ENCODE results near the gene PIP4K2A. TPM values are rescaled to one million over a fixed set of nuclear protein-coding genes. Genes with fewer than 3 reads are reported as not detected.

PIP4K2A gene
- total RNA-seq, 2 experiments from 2014 or later, result 108 to 115 TPM

DNA sequence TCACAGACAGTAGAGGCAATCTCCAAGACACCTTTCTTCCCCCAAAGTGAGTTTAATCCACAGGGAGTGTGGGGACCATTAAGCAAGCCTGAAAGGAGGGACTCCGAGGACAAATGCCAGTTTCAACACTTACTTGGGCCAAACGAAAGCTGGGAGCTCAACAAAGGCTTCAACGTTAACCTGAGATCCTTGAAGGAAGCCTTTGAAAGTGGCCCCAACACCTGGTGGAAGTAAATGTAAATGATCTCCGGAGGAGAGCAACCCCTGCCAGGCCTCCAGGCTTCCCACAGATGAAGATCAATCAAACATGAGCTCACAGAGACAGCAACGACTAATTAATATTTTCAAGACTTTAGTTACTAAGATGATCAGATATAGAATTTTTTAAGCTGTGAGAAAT, 103.8 kb downstream of the PIP4K2A start:
- TF ChIP-seq, protein P1, sequence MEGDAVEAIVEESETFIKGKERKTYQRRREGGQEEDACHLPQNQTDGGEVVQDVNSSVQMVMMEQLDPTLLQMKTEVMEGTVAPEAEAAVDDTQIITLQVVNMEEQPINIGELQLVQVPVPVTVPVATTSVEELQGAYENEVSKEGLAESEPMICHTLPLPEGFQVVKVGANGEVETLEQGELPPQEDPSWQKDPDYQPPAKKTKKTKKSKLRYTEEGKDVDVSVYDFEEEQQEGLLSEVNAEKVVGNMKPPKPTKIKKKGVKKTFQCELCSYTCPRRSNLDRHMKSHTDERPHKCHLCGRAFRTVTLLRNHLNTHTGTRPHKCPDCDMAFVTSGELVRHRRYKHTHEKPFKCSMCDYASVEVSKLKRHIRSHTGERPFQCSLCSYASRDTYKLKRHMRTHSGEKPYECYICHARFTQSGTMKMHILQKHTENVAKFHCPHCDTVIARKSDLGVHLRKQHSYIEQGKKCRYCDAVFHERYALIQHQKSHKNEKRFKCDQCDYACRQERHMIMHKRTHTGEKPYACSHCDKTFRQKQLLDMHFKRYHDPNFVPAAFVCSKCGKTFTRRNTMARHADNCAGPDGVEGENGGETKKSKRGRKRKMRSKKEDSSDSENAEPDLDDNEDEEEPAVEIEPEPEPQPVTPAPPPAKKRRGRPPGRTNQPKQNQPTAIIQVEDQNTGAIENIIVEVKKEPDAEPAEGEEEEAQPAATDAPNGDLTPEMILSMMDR (IDR thresholded peaks at IDR 0.05), result no peak
- Mint-ChIP-seq H3K27ac (peak overlapping the region; percentile 91), H3K27me3 (no peaks in the 10 kb centered on the region), H3K4me3 (peak overlapping the region; percentile 8), H3K36me3 (ENCODE audit: low read depth) (peaks cover 65% of the 10 kb centered on the region), H3K9me3 (no peaks in the 10 kb centered on the region), H3K4me1 (ENCODE audit: low read depth) (peaks cover 89% of the 10 kb centered on the region)
- ChIA-PET POLR2A (interaction anchor here (0.7 to 1.4 kb wide), 4 partner anchors 10 to 21 kb away, joined by 3 to 8 read pairs (median 4); no protein-coding TSS in a partner anchor), CTCF (interaction anchor here (1.0 to 3.6 kb wide), 8 partner anchors 10 to 102 kb away, joined by 3 to 24 read pairs (median 4); no protein-coding TSS in a partner anchor)
- DNase-seq (no peak), ATAC-seq (no peak)
- intact Hi-C loops (cut with micrococcal nuclease), result loop anchor here (5.0 kb wide), 1 partner anchor 37 kb away; no protein-coding TSS in a partner anchor

DNA sequence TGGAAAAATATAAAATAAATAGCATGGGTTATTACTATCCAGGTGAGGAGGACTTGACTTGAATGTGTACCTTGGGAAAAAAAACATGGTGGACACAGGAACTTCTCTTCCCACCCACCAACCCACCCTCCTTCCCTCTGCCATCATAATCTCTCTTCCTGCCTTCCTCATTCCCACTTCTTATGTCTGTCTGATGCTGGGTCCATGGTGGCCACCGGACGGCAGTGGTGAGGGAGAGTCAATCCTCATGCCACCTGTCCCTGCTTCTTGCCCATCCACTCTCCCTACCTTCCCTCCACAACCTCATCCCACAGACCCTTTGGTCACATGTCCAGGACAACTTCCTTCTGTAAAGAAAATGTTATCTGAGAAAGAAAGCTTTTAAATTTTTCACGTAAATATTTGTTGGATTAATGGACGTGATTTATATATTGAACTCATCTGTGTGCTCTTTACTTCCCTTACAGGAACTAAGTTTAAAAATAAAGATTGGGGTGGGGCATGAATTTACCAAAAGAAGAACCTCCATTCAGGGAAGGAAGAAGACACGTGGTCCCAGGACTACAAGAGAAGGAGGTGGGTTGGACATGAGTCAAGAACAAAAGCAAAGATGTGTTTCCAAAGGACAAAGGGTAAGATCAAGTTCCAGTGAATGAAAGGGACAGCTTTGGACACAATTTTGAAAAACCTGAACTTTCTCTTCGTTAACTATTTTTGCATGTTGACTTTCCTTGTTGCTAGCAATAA, 104.5 kb downstream of the PIP4K2A start:
- intact Hi-C loops (cut with micrococcal nuclease), result loop anchor here (5.0 kb wide), 1 partner anchor 37 kb away; no protein-coding TSS in a partner anchor
- DNase-seq (no peak), ATAC-seq (no peak)
- TF ChIP-seq, protein P1 (IDR thresholded peaks at IDR 0.05), result no peak
- POLR2A ChIA-PET, result interaction anchor here (0.6 to 1.4 kb wide), 7 partner anchors 10 to 74 kb away, joined by 3 to 8 read pairs (median 3); no protein-coding TSS in a partner anchor
- CTCF ChIA-PET, result interaction anchor here (0.6 to 3.6 kb wide), 4 partner anchors 9 to 81 kb away, joined by 3 to 24 read pairs (median 4); no protein-coding TSS in a partner anchor
- Mint-ChIP-seq H3K27me3 (no peaks in the 10 kb centered on the region), H3K27ac (peak overlapping the region; percentile 91), H3K4me1 (ENCODE audit: low read depth) (peaks cover 88% of the 10 kb centered on the region), H3K4me3 (no peak overlapping the region), H3K36me3 (ENCODE audit: low read depth) (peaks cover 70% of the 10 kb centered on the region), H3K9me3 (no peaks in the 10 kb centered on the region)

DNA sequence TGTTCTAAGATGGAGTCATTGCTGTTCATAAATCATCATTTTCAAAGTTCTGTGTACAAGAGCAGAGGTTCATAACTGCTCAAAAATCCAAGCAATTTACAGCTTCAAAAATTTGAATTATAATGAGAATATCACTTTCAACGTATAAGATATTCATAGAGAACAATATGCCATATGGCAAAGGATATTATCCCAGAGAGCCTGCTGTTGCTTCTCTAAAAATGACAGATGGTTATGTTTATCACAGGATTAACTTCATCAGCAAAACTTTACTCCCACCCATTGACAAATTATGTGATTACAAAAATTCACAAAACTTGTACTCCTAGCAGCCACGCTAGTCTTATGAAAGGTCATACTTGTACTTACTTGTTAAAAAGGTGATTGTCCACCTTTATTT, 105.1 kb downstream of the PIP4K2A start:
- TF ChIP-seq, protein P1 (IDR thresholded peaks at IDR 0.05), result no peak
- Mint-ChIP-seq H3K36me3 (ENCODE audit: low read depth) (peaks cover 74% of the 10 kb centered on the region), H3K9me3 (no peaks in the 10 kb centered on the region), H3K27me3 (no peaks in the 10 kb centered on the region), H3K27ac (peak overlapping the region; percentile 69), H3K4me1 (ENCODE audit: low read depth) (peaks cover 88% of the 10 kb centered on the region), H3K4me3 (no peak overlapping the region)
- CTCF ChIA-PET, result interaction anchor here (3.6 kb wide), 1 partner anchor 8 kb away, joined by 24 read pairs; no protein-coding TSS in a partner anchor
- POLR2A ChIA-PET, result interaction anchor here (0.8 to 1.4 kb wide), 4 partner anchors 9 to 74 kb away, joined by 3 to 8 read pairs (median 3); no protein-coding TSS in a partner anchor
- ATAC-seq, result no peak
- intact Hi-C loops (cut with micrococcal nuclease), result no loop called here
- no peak for DNase-seq

DNA sequence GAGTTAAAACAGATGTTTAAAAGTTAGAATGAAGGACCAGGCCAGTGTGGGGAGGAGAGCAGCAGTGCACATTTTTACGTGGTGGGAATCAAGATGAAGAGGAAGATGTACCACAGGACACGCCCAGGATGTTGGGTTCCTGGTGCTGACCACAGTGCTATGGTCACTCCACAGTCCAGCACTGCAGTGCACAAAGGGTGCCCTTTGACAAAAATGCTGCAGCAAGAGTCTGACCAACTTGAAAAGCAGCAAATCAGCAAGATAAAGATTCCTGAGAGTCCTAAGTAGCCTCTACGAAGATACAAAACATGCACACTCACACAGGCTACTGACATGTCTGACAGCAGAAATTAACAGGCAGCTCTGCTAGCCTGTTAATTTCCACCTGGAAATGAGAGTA, 107.1 kb downstream of the PIP4K2A start:
- H3K36me3 Mint-ChIP-seq (ENCODE audit: low read depth), result peaks cover 68% of the 10 kb centered on the region
- no peaks in the 10 kb centered on the region for H3K27me3 Mint-ChIP-seq
- POLR2A ChIA-PET, result no interaction called here
- H3K27ac Mint-ChIP-seq, result peak overlapping the region; percentile 88
- intact Hi-C loops (cut with micrococcal nuclease), result no loop called here
- no peaks in the 10 kb centered on the region for H3K9me3 Mint-ChIP-seq
- TF ChIP-seq, protein P1 (IDR thresholded peaks at IDR 0.05), result no peak
- H3K4me1 Mint-ChIP-seq (ENCODE audit: low read depth), result peaks cover 86% of the 10 kb centered on the region
- no peak overlapping the region for H3K4me3 Mint-ChIP-seq
- CTCF ChIA-PET, result interaction anchor here (1.0 kb wide), 1 partner anchor 14 kb away, joined by 3 read pairs; no protein-coding TSS in a partner anchor
- ATAC-seq (no peak), DNase-seq (no peak)

Data from activated CD8-positive, alpha-beta T cell treated with anti-CD3 and anti-CD28 coated beads for 36 hours (primary cell).